GM21367 (cell line): ENCODE data around the gene SARS1.

Source experiments
- ATAC-seq: cut with Tn5 transposase; IDR thresholded peaks from one replicate; pipeline ENCODE4 v1.9.1; 2021; ENCODE audit not compliant: unreplicated experiment

The SARS1 gene

DNA sequence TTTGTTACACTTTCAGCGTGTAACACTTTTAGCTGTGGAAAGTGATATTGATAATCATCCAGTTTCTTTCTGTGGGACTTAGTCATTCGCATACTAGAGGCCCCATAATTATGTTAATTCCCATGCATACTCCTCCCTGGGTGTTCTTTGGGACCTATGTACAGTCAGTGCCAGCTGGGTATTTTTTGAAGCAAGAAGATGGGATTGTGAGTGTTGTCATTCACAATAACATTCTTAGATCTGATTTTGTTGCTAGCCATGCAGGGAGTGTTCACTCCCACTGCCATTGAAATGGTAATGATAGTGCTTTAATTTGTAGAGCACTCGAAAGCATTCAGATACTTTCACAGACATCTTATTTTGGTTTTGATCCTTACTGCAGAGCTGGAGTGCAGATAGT, 11.6 kb downstream of the SARS1 start:
- ATAC-seq: no peak

DNA sequence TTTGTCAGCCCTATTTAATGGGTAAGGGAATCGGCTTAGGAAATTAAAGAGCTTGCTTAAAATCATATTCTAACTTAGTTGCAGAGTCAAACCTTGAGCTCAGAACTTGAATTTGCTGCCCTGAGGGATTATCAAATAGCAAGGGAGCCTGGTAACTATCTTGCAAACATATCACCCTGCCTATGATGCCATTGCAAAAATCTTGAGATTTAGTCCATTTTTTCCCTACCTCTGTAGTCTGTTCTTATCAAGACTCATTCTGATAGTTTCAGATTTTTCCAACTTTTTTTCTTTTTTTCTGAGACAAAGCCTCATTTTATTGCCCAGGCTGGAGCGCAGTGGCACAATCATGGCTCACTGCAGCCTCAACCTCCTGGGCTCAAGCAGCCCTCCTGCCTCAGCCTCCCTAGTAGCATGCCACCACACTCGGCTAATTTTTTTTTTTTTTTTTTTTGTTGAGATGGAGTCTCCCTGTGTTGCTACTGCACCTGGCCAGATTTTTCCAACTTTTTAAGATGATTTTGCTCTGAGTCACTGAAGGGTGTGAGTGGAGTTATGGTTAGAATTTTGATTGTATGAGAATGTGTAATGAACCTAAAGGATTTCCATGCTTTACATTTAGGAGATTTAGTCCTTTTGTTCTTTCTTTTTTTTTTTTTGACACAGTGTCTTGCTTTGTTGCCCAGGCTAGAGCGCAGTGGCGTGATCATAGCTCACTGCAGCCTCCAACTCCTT, 12.2 kb downstream of the SARS1 start:
- no peak for ATAC-seq

DNA sequence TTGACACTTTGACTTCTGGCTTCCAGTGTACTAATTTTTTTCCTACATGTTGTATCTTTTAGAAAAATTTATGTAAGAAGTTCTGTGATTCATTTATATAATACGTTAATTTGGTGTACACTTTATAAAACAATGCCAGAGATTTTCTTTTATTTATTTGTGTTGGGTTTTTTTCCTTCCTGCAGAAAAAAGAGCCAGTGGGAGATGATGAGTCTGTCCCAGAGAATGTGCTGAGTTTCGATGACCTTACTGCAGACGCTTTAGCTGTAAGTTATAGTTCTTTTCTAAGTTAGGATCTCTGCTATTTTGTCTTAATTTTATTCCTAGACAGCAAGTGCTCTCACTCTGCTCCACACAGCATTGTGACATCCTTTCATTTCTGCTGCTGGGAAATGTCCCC, 14.4 kb downstream of the SARS1 start:
- no peak for ATAC-seq

DNA sequence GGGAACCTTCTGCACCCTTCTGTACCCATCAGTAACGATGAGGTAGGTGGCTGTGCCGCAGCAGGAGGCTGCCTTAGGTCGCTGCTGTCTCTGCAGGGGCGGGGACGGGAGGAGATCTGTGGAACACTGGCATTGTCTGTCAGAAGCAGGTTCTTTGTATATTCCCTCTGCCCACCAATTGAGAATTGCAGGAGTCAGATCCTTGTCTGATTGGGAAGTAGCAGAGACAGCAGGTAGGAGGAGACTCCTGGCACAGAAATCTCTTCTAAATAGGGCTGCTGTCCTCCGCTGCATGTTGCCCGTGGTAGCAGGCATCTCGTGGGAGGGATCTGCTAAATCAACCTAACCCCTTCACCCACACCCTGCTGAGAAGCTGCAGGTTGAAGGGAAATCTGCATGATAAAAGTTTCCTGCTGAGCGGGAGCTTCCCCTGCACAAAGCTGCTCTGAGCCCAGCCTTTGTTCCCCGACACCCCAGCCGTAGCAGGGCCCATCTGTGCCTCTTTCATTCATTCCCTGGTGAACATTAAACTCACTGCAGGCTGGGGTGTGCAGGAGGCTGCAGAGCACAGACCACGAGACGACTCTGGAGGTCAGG, 15.9 kb downstream of the SARS1 start:
- ATAC-seq: no peak

DNA sequence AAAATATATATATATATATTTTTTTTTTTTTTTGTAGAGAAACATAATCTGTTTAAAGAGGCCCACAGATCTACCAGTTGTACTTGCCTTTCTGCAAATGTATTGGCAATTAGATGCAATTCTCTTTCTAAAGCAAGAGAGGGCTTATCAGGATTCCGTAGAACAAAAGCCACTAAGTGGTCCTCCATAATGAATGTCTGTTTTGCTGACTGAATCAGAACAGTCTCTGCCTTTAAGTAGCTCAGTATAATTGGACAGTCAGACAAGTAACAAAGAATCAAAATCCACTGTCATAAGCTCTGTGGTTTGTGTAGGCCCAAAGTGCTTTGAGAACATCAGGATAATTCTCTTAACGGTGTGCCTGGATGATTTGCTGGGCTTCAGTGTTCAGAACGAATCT, 17.3 kb downstream of the SARS1 start:
- ATAC-seq: no peak

DNA sequence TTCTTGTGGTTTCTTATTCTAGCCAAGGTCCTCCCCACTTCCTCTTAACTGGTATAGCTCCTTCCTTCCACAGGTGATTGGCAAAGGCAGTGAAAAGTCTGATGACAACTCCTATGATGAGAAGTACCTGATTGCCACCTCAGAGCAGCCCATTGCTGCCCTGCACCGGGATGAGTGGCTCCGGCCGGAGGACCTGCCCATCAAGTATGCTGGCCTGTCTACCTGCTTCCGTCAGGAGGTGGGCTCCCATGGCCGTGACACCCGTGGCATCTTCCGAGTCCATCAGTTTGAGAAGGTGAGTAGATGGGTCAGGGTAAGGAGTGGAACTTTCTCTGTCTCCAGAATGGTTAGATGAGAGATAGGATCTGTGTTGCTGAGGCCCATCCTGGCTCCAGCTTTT, 21.4 kb downstream of the SARS1 start:
- no peak for ATAC-seq

DNA sequence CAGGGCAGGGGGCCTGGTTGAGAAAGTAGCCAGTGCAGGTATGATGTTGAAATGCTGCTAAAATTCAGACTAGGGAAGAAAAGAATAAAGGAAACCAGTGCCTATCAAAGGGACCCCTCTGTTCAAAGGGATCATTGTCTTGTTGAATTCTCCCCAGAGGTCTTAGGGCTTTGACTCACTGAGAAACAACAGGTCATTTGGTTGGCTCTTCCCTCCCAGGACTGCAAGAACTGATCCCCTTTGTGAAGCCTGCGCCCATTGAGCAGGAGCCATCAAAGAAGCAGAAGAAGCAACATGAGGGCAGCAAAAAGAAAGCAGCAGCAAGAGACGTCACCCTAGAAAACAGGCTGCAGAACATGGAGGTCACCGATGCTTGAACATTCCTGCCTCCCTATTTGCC, 23.8 kb downstream of the SARS1 start:
- no peak for ATAC-seq

DNA sequence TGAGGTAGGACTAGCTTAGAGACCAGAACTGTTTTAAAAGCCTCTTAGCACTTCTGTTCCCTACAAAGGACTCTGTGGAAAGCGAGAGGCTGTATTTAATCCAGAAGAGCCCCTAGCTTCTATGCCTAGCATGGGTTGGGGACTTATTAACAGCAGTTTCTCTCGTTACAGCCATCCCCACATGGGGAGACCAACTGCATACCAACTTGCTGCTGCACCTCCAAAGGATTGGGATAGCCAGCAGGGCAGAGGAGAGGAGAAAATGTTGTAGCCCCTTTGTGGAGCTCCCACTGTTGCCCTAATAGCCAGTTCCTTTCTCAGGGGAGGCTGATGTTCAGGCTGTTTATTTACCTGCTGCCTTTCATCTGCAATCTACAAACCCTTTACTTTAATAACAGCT, 24.7 kb downstream of the SARS1 start:
- no peak for ATAC-seq

DNA sequence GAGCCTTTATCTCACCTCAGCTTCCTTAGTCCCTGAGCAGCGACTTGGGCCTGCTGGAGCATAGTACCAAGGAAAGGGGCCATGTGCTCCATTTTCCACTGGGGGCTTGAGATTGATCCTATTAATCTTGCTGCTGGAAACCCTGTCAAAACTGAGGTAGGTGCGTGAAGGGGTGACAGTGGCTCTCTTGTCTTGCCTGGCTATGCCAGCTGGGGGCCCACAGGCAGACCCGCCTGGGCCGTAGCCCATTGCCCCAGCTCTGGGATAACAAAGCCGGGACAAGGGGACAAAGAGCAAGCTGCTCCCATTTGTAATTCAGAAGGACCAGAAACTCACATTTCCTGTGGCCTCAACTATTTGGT, 25.3 kb downstream of the SARS1 start:
- ATAC-seq: no peak

DNA sequence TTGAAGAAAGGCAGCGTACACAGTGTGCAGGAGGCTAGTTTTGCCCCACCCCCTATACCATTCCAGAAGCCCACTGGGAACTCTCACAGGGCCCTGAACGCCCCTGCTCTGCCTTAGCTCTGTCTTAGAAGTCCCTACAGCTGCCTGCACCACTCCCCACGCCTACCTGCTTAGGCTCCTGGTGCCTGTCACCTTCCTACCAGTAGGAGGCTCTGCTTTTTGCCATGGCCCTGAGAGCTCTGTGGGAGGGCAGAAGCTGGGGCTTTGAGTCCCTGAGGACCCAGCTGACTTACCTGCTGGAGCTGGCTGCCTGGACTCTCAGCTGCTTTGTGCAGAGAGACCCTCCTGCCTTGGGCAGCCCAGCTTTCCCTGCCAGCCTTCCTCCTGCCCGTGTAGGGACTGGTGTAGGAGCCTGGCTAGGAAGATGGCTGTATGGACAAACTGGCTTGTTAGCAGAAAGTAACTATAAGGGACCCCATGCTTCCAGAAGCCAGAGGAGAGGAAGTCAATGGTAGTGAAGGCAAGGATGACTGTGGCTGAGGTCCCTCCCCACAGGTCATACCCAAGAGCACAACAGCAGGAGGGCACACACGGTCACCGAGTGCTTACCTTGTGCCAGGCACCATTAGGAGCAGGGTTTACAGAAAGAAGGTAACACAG, 25.8 kb downstream of the SARS1 start:
- ATAC-seq: no peak

DNA sequence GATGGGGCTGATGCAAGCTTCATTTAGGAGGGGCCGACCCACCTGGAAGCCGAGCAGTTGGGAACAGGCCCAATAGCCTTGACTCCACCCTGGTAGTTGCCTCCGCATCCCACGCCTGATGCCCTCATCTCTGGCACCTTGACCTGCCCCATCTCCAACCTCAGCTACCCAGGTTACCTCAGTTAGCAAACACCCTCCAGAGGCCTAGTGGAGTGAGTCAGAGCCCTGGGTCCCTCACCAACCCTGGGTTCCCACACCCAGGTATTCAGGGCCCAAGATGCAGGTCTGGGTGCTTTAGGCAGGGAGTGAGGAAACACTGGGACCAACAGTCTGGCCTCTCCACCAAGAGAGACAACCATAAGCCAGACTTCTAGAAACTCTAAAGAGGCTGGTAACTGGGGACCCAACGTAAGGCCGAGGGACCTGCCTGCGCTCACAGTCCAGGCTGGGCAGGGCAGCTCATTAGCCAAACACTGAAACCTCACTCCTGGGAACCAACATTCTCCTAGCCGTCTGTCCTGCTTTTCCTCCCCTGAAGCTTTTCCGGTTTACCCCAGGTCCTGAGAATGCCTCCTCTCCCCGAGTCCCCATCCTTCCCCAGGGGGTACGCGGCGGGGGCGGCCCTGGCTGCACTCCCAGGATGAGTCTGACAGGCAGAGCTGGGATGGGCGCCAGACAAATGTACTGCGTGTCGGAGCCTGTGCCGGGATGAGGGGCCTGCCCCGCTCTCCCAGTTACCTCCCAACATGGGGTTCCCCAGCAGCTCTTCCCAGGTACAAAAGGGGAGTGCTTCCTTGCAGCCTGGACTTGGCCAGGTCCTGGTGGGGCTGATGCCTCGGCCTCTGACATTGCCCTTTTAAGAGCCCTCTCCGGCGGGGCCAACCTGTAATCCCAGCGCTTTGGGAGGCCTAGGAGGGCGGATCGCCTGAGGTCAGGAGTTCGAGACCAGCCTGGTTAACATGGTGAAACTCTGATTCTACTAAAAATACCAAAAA, 26.7 kb downstream of the SARS1 start:
- ATAC-seq: no peak

DNA sequence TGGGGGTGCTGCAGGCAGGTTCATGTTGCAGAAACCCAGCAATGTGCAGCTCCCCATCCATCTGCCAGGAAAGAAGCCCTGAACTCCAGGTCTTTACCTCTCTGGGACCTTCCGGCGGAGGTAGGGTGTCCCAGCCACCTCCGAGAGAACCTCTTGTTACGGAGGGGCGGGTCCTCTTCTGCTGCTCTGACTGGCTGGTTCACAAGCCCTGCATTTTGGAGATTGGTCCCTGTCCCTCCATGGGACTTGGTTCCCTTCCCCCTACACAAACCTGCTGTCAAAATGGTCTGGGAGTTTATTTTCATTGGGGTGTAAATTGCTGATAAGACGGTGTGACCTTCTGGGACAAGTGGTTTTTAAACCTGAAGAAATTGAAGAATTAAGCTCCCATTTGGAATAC, 27.6 kb downstream of the SARS1 start:
- no peak for ATAC-seq

DNA sequence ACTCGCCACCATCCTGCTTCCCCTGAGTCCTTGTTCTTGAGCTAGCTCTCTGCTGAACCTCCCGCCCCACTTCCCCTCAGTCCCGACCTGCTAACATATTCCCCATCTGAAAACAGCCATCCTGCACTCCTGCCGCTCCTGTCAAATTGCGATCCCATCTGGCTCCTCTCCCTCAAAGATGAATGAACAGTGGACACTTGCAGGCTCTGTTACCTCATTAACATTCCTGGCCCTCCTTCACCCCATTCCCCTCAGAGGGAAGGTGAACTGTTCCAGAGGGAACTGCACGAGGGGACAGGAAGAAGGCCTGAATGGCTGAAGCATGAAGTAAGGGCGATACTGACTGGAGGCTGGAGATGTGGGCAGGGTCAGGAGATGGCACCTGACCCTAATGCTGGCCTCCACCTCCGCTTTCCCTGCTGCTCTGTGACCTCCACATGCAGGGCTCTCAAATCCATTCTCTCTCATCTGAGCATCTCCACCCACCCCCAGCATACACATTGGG, 28.2 kb downstream of the SARS1 start:
- no peak for ATAC-seq

DNA sequence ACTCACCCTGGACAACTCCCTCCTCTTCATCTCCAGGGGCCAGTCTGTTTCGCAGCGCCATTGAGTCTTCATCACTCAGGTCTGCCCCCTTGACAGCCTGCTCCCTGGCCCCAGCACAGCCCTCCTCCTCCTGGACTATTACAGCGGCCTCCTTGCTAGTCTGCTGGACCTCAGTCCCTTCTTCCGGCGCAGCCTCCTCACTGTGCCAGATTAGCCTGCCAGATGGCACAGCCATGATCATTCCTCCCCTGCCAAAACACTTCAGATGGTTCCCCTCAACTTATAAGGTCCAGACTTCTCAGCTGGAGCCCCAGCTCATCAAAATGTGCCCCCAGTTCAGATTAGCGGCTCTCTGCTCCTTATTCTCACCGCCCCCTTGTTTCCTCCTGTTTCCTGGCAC, 28.7 kb downstream of the SARS1 start:
- ATAC-seq: no peak

DNA sequence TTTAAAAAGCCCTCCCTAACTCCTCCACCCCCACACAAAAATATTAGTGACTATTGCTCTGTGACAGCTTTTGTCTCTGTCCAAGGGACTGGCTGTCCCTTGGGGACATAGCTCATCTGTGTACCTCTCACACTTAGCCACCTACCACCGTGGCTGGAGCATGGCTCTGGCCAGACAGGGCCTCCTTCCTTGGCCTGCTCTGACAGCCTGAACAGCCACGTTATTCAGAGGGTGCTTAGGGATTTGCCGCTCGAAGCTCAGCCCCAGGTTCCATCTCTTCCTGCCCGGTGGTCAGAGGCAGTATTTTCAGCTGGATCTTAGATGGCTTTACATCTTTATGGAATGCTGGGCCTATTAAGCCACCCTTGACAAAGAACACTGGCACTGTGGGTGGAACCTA, 29.5 kb downstream of the SARS1 start:
- ATAC-seq: no peak

DNA sequence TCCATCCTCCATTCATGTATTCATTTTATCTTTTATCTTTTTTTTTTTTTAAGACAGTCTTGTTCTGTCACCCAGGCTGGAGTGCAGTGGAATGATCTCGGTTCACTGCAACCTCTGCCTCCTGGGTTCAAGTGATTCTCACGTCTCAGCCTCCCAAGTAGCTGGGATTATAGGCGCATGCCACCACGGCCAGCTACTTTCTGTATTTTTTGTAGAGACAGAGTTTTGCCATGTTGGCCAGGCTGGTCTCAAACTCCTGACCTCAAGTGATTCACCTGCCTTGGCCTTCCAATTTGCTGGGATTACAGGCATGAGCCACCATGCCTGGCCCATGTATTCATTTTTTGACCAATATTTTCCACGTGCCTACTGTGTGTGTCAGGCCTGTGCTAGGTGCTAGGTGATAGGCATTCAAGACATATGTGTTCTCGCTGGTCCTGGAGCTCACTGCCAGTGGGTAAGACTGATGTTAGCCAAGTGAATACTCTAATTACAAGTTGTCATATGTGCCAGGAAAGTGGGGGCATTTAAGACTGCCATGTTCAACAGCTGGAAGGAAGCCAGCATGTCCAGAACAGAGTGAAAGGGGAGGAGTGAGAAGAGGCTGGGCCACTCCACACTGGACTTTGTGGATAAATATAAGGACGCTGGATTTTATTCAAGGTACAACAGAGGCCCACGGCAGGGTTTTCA, 30.3 kb downstream of the SARS1 start:
- no peak for ATAC-seq

DNA sequence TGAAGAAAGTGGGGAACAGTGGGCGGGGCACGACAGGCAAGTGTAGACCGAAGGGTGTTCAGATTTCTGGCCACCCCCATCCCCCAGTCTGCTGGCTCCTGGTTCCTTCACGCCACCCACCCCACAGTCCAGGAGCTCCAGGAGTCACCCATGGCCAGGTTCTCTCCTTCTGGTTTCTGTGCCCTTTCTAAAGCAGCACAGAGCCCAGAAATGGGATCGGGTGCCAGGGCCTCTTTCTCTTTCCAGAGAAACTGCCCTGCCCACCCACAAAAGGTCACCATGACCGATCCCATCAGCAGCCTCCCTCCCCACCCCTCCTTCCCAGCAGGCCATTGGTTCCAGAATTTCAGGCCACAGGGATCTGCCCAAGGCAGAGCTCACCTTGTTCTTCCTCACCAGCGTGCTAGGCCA, 32.4 kb downstream of the SARS1 start:
- ATAC-seq: no peak

DNA sequence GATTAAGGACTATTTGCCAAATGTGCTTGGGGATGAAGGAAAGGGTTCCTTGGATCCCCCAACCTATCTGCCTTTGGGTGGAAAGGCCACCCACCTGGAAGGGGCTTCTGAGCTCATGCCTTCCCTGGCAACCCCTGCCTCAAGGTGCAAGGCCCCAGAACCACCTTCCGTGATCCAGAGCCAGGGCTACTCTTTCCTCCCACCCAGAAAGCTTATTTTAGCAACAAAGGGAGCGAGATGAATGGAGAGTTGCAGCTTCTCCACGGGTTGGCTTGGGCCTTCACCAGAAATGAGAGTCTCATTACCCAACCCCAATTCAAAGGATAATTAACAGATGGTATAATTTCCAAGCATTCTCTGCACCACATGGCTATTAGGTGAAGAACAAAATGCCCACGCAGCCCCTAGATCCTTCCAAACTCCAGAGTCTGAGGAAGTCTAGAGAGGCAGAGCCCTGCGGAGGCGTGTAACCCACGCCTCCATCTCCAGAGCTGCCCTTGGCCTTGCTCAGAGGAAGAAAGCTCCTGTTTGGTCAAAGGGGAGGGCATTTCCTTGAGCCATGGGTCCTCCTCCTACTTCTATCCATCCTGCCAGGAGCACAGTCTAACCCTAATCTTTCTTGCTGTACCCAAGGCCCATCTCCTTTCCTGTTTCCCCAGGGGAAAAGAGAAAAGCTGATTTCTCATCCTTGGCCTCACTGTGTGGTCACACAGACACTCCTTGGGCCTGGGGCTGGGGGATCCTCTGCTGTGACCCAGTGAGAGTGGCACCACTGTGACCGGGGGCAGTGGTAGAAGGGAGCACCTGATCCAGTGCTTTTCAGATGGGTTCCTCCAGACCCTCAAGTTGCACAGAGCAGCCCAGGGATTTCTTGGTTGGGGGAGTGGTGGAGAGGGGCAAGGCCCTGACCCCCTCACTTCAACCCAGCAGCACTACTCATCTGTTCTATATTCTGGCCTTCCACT, 34.0 kb downstream of the SARS1 start:
- no peak for ATAC-seq

DNA sequence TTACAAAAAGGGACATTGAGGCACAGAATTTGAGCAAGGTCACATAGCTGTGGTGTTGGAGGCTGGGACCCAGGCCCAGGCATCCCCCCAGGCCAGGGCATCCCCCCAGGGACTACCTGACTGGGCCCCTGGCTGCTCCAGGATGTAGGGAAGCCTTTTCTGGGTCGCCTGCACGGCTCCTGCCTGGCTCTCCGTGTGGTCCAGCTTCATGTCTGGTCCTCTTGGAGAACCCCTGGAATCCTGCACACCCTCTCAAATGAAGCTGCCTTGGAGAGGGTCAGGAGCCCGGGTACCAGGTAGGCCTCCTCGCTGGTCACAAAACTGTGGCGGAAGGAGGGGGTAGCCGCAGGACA, 34.7 kb downstream of the SARS1 start:
- ATAC-seq: no peak
